WTC11 (cell line): ENCODE measurements around the gene TMEM236.

Experiments
- CREM ChIP-seq: sonication (generic); formaldehyde crosslinking; IDR thresholded peaks from 2 replicates; pipeline ENCODE4 v1.8.1; 2022; ENCODE audit warnings: mild to moderate bottlenecking, missing genetic modification reagents, moderate library complexity
- ELF4 ChIP-seq: sonication (generic); formaldehyde crosslinking; IDR thresholded peaks from 2 replicates; pipeline ENCODE4 v1.8.1; 2022; ENCODE audit warnings: low read depth, mild to moderate bottlenecking, moderate library complexity, missing genetic modification reagents
- TCF7 ChIP-seq: sonication (generic); formaldehyde crosslinking; IDR thresholded peaks from 2 replicates; pipeline ENCODE4 v1.8.0; 2022; ENCODE audit warnings: mild to moderate bottlenecking, low read depth, missing genetic modification reagents, moderate library complexity
- ZNF138 ChIP-seq: sonication (generic); formaldehyde crosslinking; conservative IDR thresholded peaks from 2 replicates; pipeline ENCODE4 v1.8.1; 2022; ENCODE audit warnings: mild to moderate bottlenecking, moderate library complexity, missing genetic modification reagents
- TF ChIP-seq, protein P1 (sequence below): fragments of 200-600 bp; IDR thresholded peaks from 2 replicates; pipeline ENCODE4 v1.8.0; 2022; ENCODE audit warnings: antibody characterized with exemption
- TF ChIP-seq, protein P2 (sequence below): sonication (generic); formaldehyde crosslinking; IDR thresholded peaks from 2 replicates; pipeline ENCODE4 v1.8.1; 2023; ENCODE audit warnings: mild to moderate bottlenecking, moderate library complexity, missing genetic modification reagents

DNA sequence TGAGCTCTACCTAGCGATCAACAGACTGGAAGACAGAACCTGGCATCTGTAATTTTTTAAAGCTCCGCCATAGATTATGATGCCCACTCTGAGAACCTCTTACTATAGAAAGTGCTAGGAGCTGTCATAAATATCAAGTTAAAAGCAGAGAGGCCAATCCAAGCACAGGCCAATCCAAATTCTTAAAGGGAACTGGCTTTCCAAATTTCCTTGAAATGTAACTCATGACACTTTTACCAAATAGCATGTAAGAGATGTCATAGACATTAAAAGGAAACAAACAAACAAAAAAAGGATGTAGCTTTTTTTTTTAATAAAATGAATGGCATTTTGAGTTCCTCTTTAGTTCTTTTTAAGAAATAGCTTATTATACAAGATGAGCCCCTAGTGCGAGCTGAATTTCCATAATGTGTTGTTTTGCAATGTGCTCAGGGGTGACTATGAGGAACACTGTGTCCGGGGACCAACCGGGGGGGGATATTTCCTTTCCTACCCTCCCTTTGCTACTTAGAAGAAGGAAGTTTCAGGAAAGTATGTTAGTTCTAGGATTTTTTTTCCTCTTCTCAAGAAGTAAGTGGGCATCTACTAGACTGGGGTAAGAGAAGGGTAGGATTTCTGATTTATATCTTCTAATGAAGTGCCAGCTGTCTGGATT lies 33.4 kb downstream of the TMEM236 start:
- no peak for TF ChIP-seq ELF4 (CRISPR knock-in tag)
- TF ChIP-seq TCF7 (CRISPR knock-in tag), result no peak
- no peak for TF ChIP-seq ZNF138 (CRISPR knock-in tag)
- TF ChIP-seq, protein P1, sequence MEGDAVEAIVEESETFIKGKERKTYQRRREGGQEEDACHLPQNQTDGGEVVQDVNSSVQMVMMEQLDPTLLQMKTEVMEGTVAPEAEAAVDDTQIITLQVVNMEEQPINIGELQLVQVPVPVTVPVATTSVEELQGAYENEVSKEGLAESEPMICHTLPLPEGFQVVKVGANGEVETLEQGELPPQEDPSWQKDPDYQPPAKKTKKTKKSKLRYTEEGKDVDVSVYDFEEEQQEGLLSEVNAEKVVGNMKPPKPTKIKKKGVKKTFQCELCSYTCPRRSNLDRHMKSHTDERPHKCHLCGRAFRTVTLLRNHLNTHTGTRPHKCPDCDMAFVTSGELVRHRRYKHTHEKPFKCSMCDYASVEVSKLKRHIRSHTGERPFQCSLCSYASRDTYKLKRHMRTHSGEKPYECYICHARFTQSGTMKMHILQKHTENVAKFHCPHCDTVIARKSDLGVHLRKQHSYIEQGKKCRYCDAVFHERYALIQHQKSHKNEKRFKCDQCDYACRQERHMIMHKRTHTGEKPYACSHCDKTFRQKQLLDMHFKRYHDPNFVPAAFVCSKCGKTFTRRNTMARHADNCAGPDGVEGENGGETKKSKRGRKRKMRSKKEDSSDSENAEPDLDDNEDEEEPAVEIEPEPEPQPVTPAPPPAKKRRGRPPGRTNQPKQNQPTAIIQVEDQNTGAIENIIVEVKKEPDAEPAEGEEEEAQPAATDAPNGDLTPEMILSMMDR, result no peak
- TF ChIP-seq, protein P2, sequence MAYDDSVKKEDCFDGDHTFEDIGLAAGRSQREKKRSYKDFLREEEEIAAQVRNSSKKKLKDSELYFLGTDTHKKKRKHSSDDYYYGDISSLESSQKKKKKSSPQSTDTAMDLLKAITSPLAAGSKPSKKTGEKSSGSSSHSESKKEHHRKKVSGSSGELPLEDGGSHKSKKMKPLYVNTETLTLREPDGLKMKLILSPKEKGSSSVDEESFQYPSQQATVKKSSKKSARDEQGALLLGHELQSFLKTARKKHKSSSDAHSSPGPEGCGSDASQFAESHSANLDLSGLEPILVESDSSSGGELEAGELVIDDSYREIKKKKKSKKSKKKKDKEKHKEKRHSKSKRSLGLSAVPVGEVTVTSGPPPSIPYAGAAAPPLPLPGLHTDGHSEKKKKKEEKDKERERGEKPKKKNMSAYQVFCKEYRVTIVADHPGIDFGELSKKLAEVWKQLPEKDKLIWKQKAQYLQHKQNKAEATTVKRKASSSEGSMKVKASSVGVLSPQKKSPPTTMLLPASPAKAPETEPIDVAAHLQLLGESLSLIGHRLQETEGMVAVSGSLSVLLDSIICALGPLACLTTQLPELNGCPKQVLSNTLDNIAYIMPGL (CRISPR knock-in tag), result no peak
- TF ChIP-seq CREM (CRISPR knock-in tag), result no peak
